Subcutaneous abdominal adipose tissue (tissue), 5 donors: ENCODE results near the gene HELZ.

Experiments used
- H3K27ac ChIP-seq: one replicate; pipeline ENCODE4 v1.7.0; 2013; ENCODE audit warnings: low read depth, mild to moderate bottlenecking, inconsistent platforms, low read length, moderate library complexity
- H3K27me3 ChIP-seq, 5 donors: one replicate each; pipeline ENCODE4 v1.7.0; 2013; ENCODE audit warnings: low read length in 5 of 5, inconsistent platforms in 1 of 5; ENCODE audit not compliant: control insufficient read depth in 5 of 5, insufficient read depth in 4 of 5
- H3K36me3 ChIP-seq, 5 donors: one replicate each; pipeline ENCODE4 v1.7.0; 2013; ENCODE audit warnings: low read length in 5 of 5; ENCODE audit not compliant: control insufficient read depth in 5 of 5, insufficient read depth in 5 of 5
- H3K4me1 ChIP-seq, 5 donors: one replicate each; pipeline ENCODE4 v1.7.0; 2013; ENCODE audit warnings: low read length in 5 of 5, mild to moderate bottlenecking in 3 of 5, moderate library complexity in 1 of 5; ENCODE audit not compliant: control insufficient read depth in 5 of 5, insufficient read depth in 5 of 5
- H3K4me3 ChIP-seq, 5 donors: one replicate each; pipeline ENCODE4 v1.7.0; 2013; ENCODE audit warnings: low read length in 5 of 5, low read depth in 1 of 5
- H3K9ac ChIP-seq, 5 donors: one replicate each; pipeline ENCODE4 v1.7.0; 2013; ENCODE audit warnings: low read length in 5 of 5, mild to moderate bottlenecking in 4 of 5, moderate library complexity in 3 of 5
- H3K9me3 ChIP-seq, 5 donors: one replicate each; pipeline ENCODE4 v1.7.0; 2013; ENCODE audit warnings: low read length in 5 of 5; ENCODE audit not compliant: control insufficient read depth in 5 of 5
- donor health status: healthy.
- donor health status: healthy.
- donor health status: healthy.
- donor health status: healthy.
- donor health status: healthy.

Gene HELZ

GRCh38 chr17:67021743-67022450, 223.1 kb downstream of the HELZ start:
- Histone ChIP-seq H3K27ac (no peak overlapping the region), H3K36me3 (no peaks in the 10 kb centered on the region), H3K9ac (no peak overlapping the region), H3K4me3 (no peak overlapping the region), H3K9me3 (no peaks in the 10 kb centered on the region), H3K27me3 (peaks cover 0 to 7% (median 6%) of the 10 kb centered on the region in 5 donors), H3K4me1 (no peaks in the 10 kb centered on the region)

GRCh38 chr17:67021196-67021595, 223.8 kb downstream of the HELZ start:
- no peak overlapping the region for H3K9ac ChIP-seq
- H3K4me3 ChIP-seq, result no peak overlapping the region
- no peaks in the 10 kb centered on the region for H3K36me3 ChIP-seq
- no peak overlapping the region for H3K27ac ChIP-seq
- H3K4me1 ChIP-seq, result no peaks in the 10 kb centered on the region
- H3K27me3 ChIP-seq, result peaks cover 0 to 8% (median 5%) of the 10 kb centered on the region in 5 donors
- H3K9me3 ChIP-seq, result no peaks in the 10 kb centered on the region
